ENCODE measurements around the gene IRF4.

IRF4 gene

DNA sequence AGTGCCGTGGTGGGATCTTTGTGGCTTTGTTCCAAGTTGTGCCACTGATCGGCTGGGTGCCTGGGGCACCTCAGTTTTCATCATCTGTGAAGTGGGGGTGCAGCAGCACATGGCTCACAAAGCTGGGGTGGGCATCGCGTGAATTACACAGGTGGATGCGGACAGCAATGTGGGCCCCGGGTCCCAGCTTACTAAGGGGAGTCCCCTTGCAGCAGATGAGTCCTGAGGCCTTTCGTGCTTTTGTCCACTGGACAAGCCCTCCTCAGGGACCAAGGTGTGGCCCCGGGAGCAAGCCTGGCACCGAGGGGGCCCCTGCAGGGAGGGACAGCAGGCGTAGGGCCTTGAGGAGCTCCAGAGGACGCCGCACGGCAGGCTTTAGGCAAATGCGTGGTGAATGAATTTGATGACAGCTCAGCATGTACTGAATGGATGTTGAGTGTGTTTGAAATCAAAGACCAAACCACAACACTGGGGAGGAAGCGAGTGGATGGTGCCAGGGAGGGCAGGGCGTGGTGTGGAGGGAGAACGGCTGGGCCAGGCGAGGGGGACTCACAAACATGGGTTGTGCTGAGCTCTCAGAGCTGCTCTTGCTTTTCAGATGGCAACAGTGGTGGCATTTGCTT lies 53.2 kb downstream of the IRF4 start:
- DNase-seq (ENCODE audit: low spot score), result no peak

- DNase-seq (ENCODE audit: low spot score), result no peak
Measured at GRCh38 chr6:445571-446417, 54.2 kb downstream of the IRF4 start.

DNA sequence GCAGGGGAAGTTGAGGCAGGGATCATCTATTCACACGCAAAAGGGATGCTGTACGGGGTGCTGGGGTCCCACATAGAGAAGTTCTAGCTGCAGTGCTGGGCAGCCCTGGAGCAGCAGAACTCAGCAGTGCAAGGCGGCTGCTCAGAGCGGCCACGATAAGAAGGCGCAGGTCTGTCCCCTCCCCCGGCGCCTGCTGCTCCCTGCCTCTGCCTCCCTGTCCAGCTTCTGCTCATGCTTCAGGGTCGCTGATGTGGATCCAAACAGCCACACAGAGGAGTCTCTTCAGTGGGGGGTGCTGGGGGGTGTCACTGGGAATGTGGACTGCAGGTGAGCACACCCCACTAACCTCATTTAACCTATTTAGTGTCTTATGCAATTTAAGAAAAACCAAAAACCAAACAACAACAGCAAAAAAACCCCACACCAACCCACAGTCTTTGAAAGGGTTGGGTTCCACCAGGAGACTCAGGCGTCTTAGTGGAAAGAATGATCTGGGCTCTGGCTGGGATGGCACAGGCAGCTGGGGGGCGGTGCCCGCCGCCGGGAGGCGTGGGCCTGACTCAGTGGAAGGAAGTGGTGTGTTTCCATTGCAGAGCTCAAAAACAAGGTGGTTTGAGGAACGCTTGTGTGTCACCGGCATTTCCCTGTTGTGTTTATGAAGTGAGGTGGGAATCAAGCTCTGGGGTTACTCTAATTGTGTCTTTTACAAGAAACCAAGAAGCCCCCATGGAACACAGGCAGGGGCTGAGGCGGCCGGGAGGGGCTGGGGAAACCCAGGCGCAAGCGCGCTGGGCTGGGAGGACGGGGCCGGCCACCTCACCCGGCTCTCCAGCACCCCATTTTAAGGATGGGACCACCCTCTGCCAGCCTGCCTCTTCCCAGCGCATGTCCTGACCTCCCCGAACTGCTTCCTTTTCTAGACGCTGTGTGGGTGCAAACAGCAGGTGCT lies 55.1 kb downstream of the IRF4 start:
- no peak for DNase-seq (ENCODE audit: low spot score)

- DNase-seq (ENCODE audit: low spot score), result no peak
Measured at GRCh38 chr6:447381-448165, 56.0 kb downstream of the IRF4 start.

GRCh38 chr6:448296-449056 lies 56.9 kb downstream of the IRF4 start:
- DNase-seq (ENCODE audit: low spot score), result no peak

GRCh38 chr6:449057-449430 lies 57.5 kb downstream of the IRF4 start:
- DNase-seq (ENCODE audit: low spot score), result no peak

- no peak for DNase-seq (ENCODE audit: low spot score)
Measured at GRCh38 chr6:449486-450419, 58.2 kb downstream of the IRF4 start.

DNA sequence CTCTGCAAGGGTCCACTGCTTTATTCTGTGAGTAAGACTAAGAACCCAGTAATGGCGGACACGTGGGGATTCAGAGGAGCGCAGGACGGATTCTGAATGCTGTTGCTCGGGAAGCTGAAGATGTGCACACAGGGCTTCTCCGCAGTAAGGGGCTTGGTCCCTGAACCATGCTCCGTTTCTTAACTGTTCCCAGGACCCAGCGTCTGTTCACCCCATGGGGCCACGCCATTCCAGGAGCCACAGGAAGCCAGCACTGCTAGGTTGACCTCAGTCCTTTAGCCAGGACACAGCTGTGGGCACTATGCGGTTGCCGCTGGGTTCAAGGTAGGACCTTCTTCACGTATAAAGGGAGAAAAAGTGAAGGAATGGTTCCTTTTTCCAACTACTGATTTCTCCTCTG lies 59.8 kb downstream of the IRF4 start:
- no peak for DNase-seq (ENCODE audit: low spot score)

DNA sequence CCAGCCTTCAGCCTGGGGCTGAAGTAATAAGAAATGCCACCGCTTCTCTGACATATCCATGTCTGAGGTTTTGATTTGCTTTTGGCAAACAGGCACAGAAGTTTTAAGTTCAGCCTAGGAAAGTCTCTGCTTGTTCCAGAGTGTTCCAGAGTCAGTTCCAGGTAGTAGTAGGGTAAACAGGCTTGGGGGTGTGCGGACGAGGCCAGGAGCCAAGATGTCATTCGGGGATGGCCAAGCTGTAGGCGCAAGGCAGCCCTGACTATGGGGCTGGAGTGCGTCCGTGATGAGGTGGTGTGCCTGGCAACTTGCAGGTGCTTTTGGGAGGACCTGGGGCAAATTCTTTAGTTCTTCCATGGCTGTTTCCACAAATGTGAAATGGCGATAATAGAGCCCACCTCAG lies 60.3 kb downstream of the IRF4 start:
- DNase-seq (ENCODE audit: low spot score), result no peak

DNA sequence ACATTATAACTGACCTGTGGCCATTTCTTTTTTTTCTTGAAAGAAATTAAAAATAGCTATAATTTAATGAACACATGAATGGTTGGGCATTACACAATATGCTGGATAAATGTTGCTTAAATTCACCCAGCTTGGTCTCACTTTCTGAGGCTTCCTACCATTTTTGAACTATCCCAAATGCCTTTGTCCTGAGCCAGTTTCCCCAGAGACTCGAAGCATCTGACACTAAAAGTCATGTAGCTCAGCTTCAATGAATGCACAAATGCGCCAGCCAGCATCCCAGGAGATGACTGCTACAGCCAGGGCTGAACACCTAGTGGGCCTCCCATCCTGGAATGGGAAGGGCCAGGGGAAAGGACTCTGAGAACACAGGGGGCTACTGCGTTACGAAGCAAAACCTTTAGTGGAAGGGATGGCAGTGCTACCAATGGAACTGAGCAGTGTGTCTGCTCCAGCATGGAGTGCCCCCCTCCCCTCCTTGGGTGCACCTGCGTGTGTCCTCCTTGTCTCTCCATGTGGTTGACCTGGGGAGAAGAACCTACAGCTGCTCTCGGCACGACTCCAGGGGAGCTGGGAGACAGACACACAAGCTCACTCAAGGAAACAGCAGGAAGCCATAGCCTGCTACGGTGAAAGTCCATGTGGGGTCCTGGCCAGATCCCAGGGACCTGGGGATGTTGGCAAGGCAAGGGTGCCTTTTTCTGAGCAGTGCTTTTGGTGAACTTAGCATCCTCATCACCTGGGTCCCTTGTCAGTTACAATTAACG lies 60.9 kb downstream of the IRF4 start:
- DNase-seq (ENCODE audit: low spot score), result peak; percentile 47

- peak; percentile 19 for DNase-seq (ENCODE audit: low spot score)
Measured at GRCh38 chr6:453152-453551, 61.6 kb downstream of the IRF4 start.

DNA sequence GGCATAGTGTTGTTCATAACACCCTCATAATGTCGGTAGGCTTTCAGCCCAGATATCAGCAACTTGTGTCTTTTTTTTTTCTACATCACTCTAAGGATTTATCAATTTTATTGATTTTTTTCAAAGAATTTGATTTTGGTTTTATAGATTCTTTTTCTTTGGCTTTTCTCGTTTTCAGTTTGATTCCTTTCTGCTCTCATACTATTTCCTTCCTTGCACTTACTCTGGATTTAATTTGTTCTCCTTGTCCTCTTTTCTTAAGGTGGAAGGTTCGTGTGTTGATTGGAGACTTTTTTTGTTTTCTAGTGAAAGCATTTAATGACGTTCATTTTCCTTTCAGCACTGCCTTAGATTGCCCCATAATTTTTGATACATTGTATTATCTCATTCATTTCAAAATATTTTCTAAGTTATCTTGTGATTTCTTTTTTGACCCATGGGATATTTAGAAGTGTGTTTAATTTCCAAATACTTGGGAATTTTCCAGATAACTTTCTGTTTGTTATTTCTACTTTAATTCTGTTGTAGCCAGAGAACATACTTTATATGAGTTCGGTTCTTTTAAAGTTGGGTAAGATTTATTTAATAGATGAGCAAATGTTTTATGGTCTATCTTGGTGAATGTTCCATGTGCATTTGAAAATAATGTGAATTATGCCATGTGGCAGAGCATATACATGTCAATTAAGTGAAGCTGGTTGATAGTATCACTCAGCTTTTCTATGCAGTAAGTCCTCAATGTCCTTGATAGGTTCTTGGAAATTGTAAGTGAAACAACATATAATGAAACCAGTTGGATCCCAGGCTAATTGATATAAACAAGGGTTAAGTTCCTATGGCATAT lies 62.8 kb downstream of the IRF4 start:
- DNase-seq (ENCODE audit: low spot score), result no peak

GRCh38 chr6:455006-455585 lies 63.5 kb downstream of the IRF4 start:
- no peak for DNase-seq (ENCODE audit: low spot score)

DNA sequence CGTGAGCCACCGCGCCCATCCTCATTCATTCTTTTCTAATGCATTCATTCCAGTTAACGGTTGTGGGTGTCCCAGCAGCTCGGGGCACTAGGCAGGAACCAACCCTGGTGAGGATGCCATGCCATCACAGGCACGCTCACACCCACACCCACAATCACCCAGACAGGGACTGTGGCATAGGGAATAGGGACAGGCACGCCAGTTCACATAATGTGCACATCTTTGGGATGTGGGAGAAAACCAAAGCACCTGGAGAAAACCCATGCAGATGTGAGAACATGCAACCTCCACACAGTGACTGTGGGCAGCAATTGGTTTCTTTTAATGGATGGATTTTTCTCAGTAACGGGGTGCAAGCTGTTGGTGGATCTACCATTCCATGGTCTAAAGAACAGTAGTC lies 64.3 kb downstream of the IRF4 start:
- no peak for DNase-seq (ENCODE audit: low spot score)

DNA sequence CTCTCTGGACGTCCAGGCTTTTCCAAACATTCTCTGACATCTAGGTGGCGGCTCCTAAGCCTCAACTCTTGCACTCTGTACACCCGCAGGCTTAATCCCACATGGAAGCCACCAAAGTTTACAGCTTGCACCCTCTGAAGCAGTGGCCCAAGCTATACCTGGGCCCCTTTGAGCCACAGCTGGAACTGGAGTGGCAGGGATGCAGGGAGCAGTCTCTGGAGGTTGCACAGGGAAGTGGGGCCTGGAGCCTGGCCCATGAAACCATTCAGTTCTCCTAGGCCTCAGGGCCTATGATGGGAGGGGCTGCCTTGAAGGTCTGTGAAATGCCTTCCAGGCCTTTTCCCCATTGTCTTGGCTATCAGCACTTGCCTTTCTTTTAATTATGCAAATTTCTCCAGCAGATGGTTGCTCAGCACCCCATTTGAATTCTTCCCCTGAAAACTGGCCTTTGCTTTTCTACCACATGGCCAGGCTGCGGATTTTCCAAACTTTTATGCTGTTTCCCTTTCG lies 64.9 kb downstream of the IRF4 start:
- no peak for DNase-seq (ENCODE audit: low spot score)

- DNase-seq (ENCODE audit: low spot score), result no peak
Measured at GRCh38 chr6:456887-457286, 65.3 kb downstream of the IRF4 start.

All from GM03348 (cell line).